NCI-H1048 (cell line): ENCODE results near the gene FAM76B.

ENCODE experiments used
- DNase-seq: peaks from one replicate; lab custom pipeline; 2025; lab: John Stamatoyannopoulos, UW

FAM76B gene

DNA sequence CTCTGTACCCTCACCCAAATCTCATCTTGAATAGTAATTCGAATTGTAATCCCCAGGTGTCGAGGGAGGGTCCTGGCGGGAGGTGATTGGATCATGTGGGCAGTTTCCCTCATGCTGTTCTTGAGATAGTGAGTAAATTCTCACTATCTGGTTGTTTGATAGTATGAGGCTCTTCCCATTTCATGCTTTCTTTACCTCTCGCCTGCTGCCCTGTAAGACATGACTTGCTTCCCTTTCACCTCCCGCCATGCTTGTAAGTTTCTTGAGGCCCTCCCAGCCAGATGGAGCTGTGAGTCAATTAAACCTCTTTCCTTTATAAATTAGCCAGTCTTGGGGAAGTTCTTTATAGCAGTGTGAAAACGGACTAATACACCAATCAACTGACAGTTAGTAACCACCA is 60.1 kb downstream of the FAM76B start:
- no peak for DNase-seq

DNA sequence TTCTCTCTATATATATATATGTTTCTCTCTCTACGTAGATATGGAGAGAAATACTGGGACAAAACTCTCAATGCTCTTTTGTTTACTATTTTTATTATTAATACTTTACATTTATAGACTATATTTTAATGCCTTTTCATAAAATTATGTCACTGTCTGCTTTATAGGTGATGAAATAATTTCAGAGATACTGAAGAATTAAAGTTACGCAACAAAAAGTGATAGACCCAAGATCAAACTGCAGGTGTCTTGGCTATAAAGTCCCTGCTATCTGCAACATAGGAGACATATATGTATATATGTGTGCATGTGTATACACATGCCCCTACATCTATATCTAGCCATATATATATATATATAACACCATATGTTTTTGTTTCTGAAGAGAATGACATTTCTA is 60.8 kb downstream of the FAM76B start:
- DNase-seq = no peak

DNA sequence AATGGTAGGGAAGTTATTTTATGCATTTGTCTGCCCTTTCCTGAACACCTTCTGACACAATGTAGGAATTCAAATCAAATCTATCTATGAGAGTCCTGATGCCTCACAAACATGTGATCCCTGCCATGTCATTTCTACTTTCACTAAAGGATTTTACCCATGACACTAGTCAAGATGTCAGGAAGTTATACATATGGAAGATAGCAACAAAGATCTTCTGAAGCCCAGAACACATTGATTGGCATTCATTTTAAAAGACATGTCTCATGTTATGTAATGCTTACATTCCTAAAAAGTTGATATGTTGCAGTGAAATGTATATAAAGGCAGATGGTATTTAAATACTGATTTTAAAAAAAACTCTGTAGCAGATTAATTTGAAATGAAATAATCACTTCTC is 61.5 kb downstream of the FAM76B start:
- DNase-seq = no peak

DNA sequence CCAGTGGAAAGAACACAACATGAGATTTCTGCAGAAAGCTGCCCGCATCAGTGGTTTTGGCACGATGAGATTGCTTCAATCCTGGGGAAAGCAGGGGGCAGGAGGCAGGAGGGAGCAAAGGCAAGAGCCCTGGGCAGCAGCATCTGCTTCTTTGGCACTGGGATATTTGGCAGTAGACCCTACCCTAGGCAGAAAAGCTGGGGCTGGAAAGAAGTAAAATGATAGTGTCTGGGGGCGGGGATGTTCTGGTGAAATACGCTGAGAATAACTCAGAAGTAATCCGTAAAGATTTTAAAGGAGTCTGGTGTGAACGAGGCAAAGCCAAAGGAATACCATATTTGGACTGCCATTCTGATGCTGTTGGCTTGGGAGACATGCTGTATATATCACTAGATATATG is 62.0 kb downstream of the FAM76B start:
- no peak for DNase-seq

DNA sequence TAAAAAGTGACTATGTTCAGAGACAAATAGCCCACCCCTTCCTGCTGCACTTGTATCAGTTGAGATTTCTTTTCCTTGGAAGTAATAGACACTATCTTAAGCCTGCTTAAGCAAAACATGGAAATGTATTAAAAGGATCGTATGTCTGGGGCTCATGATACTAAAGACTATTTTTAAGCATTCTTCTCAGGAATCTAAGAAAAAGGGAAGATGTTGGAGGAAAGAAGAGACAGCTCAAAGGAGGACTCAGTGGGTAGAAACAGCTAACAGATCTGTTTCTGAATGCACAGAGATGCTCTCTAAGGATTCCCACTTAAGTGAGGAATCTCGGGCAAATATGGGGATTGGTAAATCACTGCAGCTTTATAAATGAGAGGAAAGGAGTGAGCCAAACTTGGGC is 62.5 kb downstream of the FAM76B start:
- DNase-seq = no peak

DNA sequence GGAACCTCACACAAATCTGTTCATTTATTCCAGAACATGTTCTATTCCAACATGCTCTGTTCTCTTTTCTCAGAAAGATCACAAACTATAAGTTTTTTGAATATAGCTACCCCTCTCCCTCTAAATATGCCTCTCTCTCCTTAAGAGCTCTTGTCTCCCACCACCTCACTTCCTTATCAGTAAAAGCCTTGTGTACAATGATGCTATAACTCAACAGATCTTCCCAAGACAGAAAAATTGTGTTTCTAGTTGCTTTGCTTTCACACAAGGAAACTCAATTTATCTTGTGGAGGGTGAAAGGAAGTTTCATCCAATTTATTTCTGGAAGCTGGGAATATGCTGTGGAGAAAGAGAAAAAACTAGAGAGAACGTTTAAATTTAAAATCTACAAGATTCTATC is 64.4 kb downstream of the FAM76B start:
- no peak for DNase-seq

DNA sequence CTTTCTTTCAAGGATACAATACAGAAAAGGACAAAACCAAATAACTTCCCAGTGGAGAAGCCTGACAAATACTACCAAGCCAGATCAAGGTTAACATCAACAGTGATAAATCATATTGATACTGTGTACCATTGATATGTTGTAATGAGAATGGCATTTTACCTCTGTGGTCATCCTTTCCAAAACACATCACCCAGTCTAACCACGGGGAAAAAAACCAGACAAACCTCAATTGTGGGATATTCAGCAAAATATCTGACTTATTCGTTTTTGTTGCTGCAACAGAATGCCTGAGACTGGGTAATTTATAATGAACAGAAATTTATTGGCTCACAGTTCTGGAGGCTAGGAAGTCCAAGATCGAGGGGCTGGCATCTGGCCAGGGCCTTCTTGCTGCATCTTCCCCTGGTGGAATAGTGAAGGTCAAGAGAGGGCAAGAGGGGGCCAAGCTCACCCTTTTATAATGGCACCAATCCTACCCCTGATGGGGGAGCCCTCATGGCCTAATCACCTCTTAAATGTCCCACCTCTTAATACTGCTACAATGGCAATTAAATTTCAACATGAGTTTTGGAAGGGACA is 66.1 kb downstream of the FAM76B start:
- no peak for DNase-seq

DNA sequence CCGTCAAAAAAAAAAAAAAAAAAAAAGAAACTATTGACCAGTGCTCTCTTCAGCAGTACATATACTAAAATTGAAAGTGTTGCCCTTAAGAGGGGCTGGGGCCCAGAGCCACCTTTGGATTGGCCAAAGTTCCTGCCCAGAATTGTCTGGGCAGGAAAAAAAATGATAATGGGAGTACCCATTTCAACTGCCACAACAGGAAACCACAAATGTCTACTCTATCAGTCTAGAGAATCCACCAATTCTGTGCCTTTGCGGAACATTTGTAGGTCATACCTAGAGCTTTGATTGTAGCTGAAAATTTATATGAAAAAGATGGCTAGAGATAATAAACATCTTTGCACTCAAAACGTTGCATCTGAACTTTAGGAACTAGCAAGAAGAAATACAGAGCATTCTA is 69.4 kb downstream of the FAM76B start:
- no peak for DNase-seq
